H1 (cell line): ENCODE data around the gene KCNQ1OT1. TPM values are rescaled to one million over a fixed set of nuclear protein-coding genes. Genes with fewer than 3 reads are reported as not detected.

Experiments
- CTCF ChIA-PET: fragments of 300-600 bp; sonication (Branson Sonifier 250); formaldehyde crosslinking; loops from one replicate; lab custom pipeline; 2021; ENCODE audit not compliant: partially characterized antibody; lab: Charles Lee
- POLR2A ChIA-PET: fragments of 300-600 bp; sonication (Branson Sonifier 250); formaldehyde crosslinking; loops from one replicate; lab custom pipeline; 2021; ENCODE audit warnings: inconsistent platforms; ENCODE audit not compliant: partially characterized antibody; lab: Charles Lee
- DNase-seq, 2 experiments: peaks; one replicate each; pipeline versions ENCODE4 v3.0.0 to v3.0.0-alpha.2; 2010 to 2022; ENCODE audit warnings: low spot score in 2 of 2, low read depth in 1 of 2, mixed read lengths in 1 of 2
- FAIRE-seq: peaks from 2 replicates; lab custom pipeline; 2011; peaks lifted over from hg19 to GRCh38; lab: Jason Lieb, UNC
- H2AFZ ChIP-seq: 2 replicates; pipeline ENCODE4 v1.8.1; 2012; ENCODE audit warnings: low read length, inconsistent platforms
- H2AK5ac ChIP-seq: 2 replicates; pipeline ENCODE4 v1.6.1; 2013; ENCODE audit warnings: low read depth, low read length
- H2BK120ac ChIP-seq: replicated peaks from 2 replicates; pipeline ENCODE3; 2013; ENCODE audit warnings: low read depth, low read length, inconsistent platforms
- H2BK12ac ChIP-seq: 2 replicates; pipeline ENCODE4 v1.6.1; 2013; ENCODE audit warnings: low read depth, low read length
- H2BK15ac ChIP-seq: 2 replicates; pipeline ENCODE4 v1.6.1; 2013; ENCODE audit warnings: low read length
- H2BK20ac ChIP-seq: 2 replicates; pipeline ENCODE4 v1.6.1; 2013; ENCODE audit warnings: low read length
- H2BK5ac ChIP-seq: 2 replicates; pipeline ENCODE4 v1.6.1; 2013; ENCODE audit warnings: low read depth, low read length
- H3K14ac ChIP-seq: 2 replicates; pipeline ENCODE4 v1.6.1; 2013; ENCODE audit warnings: inconsistent platforms; ENCODE audit not compliant: insufficient read length
- H3K18ac ChIP-seq: 2 replicates; pipeline ENCODE4 v1.6.1; 2013; ENCODE audit warnings: low read length; ENCODE audit errors: extremely low read depth
- H3K23ac ChIP-seq: 2 replicates; pipeline ENCODE4 v1.6.1; 2013; ENCODE audit warnings: inconsistent platforms; ENCODE audit not compliant: insufficient read length
- H3K23me2 ChIP-seq: 2 replicates; pipeline ENCODE4 v1.6.1; 2013; ENCODE audit warnings: low read depth, low read length
- H3K27ac ChIP-seq: 2 replicates; pipeline ENCODE4 v1.6.1; 2011; ENCODE audit warnings: low read depth, low read length, inconsistent platforms
- H3K27me3 ChIP-seq, 4 experiments: replicated peaks in 1 of 4; 1 replicate in 1 of 4; 2 replicates in 3 of 4; pipeline versions ENCODE4 v1.6.1 to v1.8.1; 2011 to 2013; ENCODE audit warnings: low read length in 3 of 4, mild to moderate bottlenecking in 3 of 4, inconsistent platforms in 2 of 4, mixed read lengths in 2 of 4, moderate library complexity in 1 of 4; ENCODE audit not compliant: control insufficient read depth in 3 of 4, insufficient read depth in 3 of 4; ENCODE audit errors: extremely low read depth in 1 of 4
- H3K36me3 ChIP-seq, 4 experiments: 2 replicates each; pipeline versions ENCODE4 v1.6.1 to v1.8.1; 2011 to 2013; ENCODE audit warnings: mild to moderate bottlenecking in 4 of 4, low read length in 3 of 4, moderate library complexity in 2 of 4, control low read depth in 1 of 4, inconsistent platforms in 1 of 4; ENCODE audit not compliant: insufficient read depth in 4 of 4, control insufficient read depth in 2 of 4
- H3K4ac ChIP-seq: replicated peaks from 2 replicates; pipeline ENCODE3; 2013; ENCODE audit warnings: low read length, low read depth, mixed read lengths, inconsistent platforms; ENCODE audit not compliant: insufficient read length
- H3K4me1 ChIP-seq, 4 experiments: replicated peaks in 1 of 4; 1 replicate in 1 of 4; 2 replicates in 3 of 4; pipeline versions ENCODE4 v1.6.1 to v1.8.1; 2011 to 2013; ENCODE audit warnings: low read length in 3 of 4, inconsistent platforms in 2 of 4, mixed read lengths in 1 of 4; ENCODE audit not compliant: insufficient read depth in 4 of 4, control insufficient read depth in 3 of 4
- H3K4me2 ChIP-seq, 2 experiments: 2 replicates each; pipeline versions ENCODE4 v1.6.1 to v1.8.1; 2011 to 2013; ENCODE audit warnings: low read depth in 2 of 2, low read length in 2 of 2, control low read depth in 1 of 2, inconsistent platforms in 1 of 2, mild to moderate bottlenecking in 1 of 2; ENCODE audit not compliant: insufficient read depth in 1 of 2
- H3K4me3 ChIP-seq, 4 experiments: fragments of 200-600, 300-600 bp in 1 of 4; sonication (generic), shearing (Covaris generic), sonication (Bioruptor Twin) in 1 of 4; 2 replicates each; pipeline versions ENCODE4 v1.5.1 to v1.8.1; 2011 to 2016; ENCODE audit warnings: low read length in 4 of 4, low read depth in 3 of 4, control low read depth in 2 of 4, inconsistent platforms in 2 of 4, mild to moderate bottlenecking in 2 of 4, mixed read lengths in 1 of 4, moderate library complexity in 1 of 4; ENCODE audit not compliant: insufficient read depth in 2 of 4; ENCODE audit errors: extremely low read depth in 1 of 4
- H3K56ac ChIP-seq: replicated peaks from 2 replicates; pipeline ENCODE3; 2013; ENCODE audit warnings: low read depth, mild to moderate bottlenecking, mixed read lengths, low read length, inconsistent platforms; ENCODE audit not compliant: insufficient read length
- H3K79me1 ChIP-seq: 2 replicates; pipeline ENCODE4 v1.6.1; 2013; ENCODE audit warnings: low read depth, low read length, control low read depth
- H3K79me2 ChIP-seq, 2 experiments: 2 replicates each; pipeline versions ENCODE4 v1.6.1 to v1.8.1; 2012 to 2013; ENCODE audit warnings: low read length in 2 of 2, mild to moderate bottlenecking in 2 of 2, inconsistent platforms in 1 of 2; ENCODE audit not compliant: insufficient read depth in 2 of 2, control insufficient read depth in 1 of 2
- H3K9ac ChIP-seq, 4 experiments: replicated peaks in 1 of 4; 1 replicate in 1 of 4; 2 replicates in 3 of 4; pipeline versions ENCODE4 v1.6.1 to v1.8.1; 2011 to 2013; ENCODE audit warnings: low read depth in 3 of 4, low read length in 3 of 4, control low read depth in 2 of 4, mild to moderate bottlenecking in 2 of 4, moderate library complexity in 2 of 4, inconsistent platforms in 1 of 4; ENCODE audit errors: extremely low read depth in 1 of 4
- H3K9me3 ChIP-seq, 2 experiments: 2 replicates each; pipeline versions ENCODE4 v1.6.1 to v1.8.1; 2012 to 2013; ENCODE audit warnings: mild to moderate bottlenecking in 2 of 2, moderate library complexity in 2 of 2, control low read depth in 1 of 2, inconsistent platforms in 1 of 2, low read depth in 1 of 2, low read length in 1 of 2, mixed read lengths in 1 of 2; ENCODE audit not compliant: insufficient read depth in 2 of 2
- H4K20me1 ChIP-seq, 2 experiments: replicated peaks in 1 of 2; 2 replicates each; pipeline versions ENCODE3 to v1.8.1; 2011 to 2013; ENCODE audit warnings: inconsistent platforms in 2 of 2, low read length in 2 of 2, mild to moderate bottlenecking in 1 of 2; ENCODE audit not compliant: insufficient read depth in 2 of 2, control insufficient read depth in 1 of 2
- H4K5ac ChIP-seq: 2 replicates; pipeline ENCODE4 v1.6.1; 2013; ENCODE audit warnings: low read length, low read depth, mixed read lengths, inconsistent platforms; ENCODE audit not compliant: insufficient read length
- H4K8ac ChIP-seq: 2 replicates; pipeline ENCODE4 v1.8.0; 2013; ENCODE audit warnings: mild to moderate bottlenecking, moderate library complexity, low read length, inconsistent platforms; ENCODE audit not compliant: insufficient read depth; ENCODE audit errors: extremely low read depth
- H4K91ac ChIP-seq: replicated peaks from 2 replicates; pipeline ENCODE3; 2013; ENCODE audit warnings: low read length, mixed read lengths, inconsistent platforms; ENCODE audit not compliant: insufficient read length
- TAF7 ChIP-seq: optimal IDR thresholded peaks from 2 replicates; pipeline ENCODE3; 2011; ENCODE audit warnings: low read depth, mild to moderate bottlenecking, inconsistent platforms, low read length, moderate library complexity, borderline replicate concordance
- WGBS, 2 experiments: shearing (Covaris generic) in 1 of 2; methylation state at CpG; one replicate each; pipeline versions ENCODE4 v1.1.6 to v1.1.7; 2013 to 2015; ENCODE audit warnings: low lambda C conversion rate in 2 of 2, mixed read lengths in 2 of 2, inconsistent platforms in 1 of 2, low coverage in 1 of 2, missing lambda C conversion rate in 1 of 2; ENCODE audit not compliant: insufficient replicate concordance in 2 of 2, insufficient coverage in 1 of 2, insufficient read length in 1 of 2; ENCODE audit errors: extremely low coverage in 1 of 2, missing lambda C conversion rate in 1 of 2; 5-methylcytosine and 5-hydroxymethylcytosine counted together
- polyA plus RNA-seq, 7 experiments: library from polyadenylated mRNA; depleted of rRNA in 3 of 7; stranded (reverse) in 5 of 7; unstranded in 2 of 7; fragments of >200 nt in 5 of 7; fragments of 200-250 nt in 2 of 7; gene quantifications; 1 replicate in 5 of 7; 2 replicates in 1 of 7; 4 replicates in 1 of 7; pipeline versions ENCODE4 v1.2.1 to v1.2.3, GENCODE V29; 2011 to 2013; ENCODE audit warnings: missing spikeins in 2 of 7, mixed read lengths in 2 of 7
- total RNA-seq: library from RNA; stranded (reverse); fragmentation: NEBNext Ultra II Directional; extraction: Animal tissue kit (Norgen Biotek cat#: 25700); gene quantifications from 2 replicates; pipeline ENCODE4 v1.2.1, GENCODE V29; 2021

Gene KCNQ1OT1
- total and polyA plus RNA-seq, 2 of the 8 experiments (the other 6 are each of a cell fraction or from before 2014, with no cell fraction given), result 0.21 to 1.2 TPM

- no peak overlapping the region for H2BK5ac ChIP-seq
- H4K5ac ChIP-seq, result no peak overlapping the region
- peaks cover 4% of the 10 kb centered on the region; the same call in 1 of the 2 replicates for H3K79me1 ChIP-seq
- no peak overlapping the region for H3K14ac ChIP-seq
- H2BK120ac ChIP-seq, result no peak overlapping the region
- H3K36me3 ChIP-seq, result peaks cover 0 to 4% (median 2%) of the 10 kb centered on the region in 4 experiments; a peak in 2 of 8 replicates
- 91% methylated on average over 4 of the region's 4 CpGs; no CpG with 5 or more reads in 1 of the 2 experiments for WGBS, 2 experiments
- no peak overlapping the region for H2BK15ac ChIP-seq
- H2BK12ac ChIP-seq, result no peak overlapping the region
- H3K4ac ChIP-seq, result no peak overlapping the region
- peaks cover 16 to 36% of the 10 kb centered on the region in 2 experiments for H4K20me1 ChIP-seq
- no peak overlapping the region for H3K27ac ChIP-seq
- no peaks in the 10 kb centered on the region for H3K23me2 ChIP-seq
- ChIA-PET CTCF (interaction anchor here (1.0 to 1.8 kb wide), 5 partner anchors 19 to 218 kb away, joined by 3 to 5 read pairs (median 3); no protein-coding TSS in a partner anchor), POLR2A (no interaction called here)
- H4K8ac ChIP-seq, result no peak overlapping the region
- TF ChIP-seq TAF7, result no peak
- H3K56ac ChIP-seq, result no peak overlapping the region
- no peak overlapping the region for H2AK5ac ChIP-seq
- peaks cover 0 to 9% of the 10 kb centered on the region in 2 experiments; a peak in 2 of 4 replicates for H3K79me2 ChIP-seq
- H3K9ac ChIP-seq, result no peak overlapping the region
- H3K18ac ChIP-seq, result no peak overlapping the region
- H3K4me1 ChIP-seq, result peaks cover 0 to 7% (median 0%) of the 10 kb centered on the region in 4 experiments; a peak in 2 of 7 replicates
- DNase-seq (peak in 1 of 2 experiments; percentile 28), FAIRE-seq (no peak)
- no peak overlapping the region for H2AFZ ChIP-seq
- no peak overlapping the region for H2BK20ac ChIP-seq
- H3K23ac ChIP-seq, result no peak overlapping the region
- H3K9me3 ChIP-seq, result no peaks in the 10 kb centered on the region
- H3K27me3 ChIP-seq, result peaks cover 0 to 9% (median 0%) of the 10 kb centered on the region in 4 experiments; a peak in 4 of 7 replicates
- H4K91ac ChIP-seq, result no peak overlapping the region
- H3K4me2 ChIP-seq, result no peak overlapping the region
- no peak overlapping the region for H3K4me3 ChIP-seq
Observed at GRCh38 chr11:2672553-2673249, 27.1 kb downstream of the KCNQ1OT1 start.
